Duodenal mucosa (tissue), 2 donors: Measurements from ENCODE around the gene PDE4B.

Source experiments
- H3K27ac ChIP-seq: one replicate; pipeline ENCODE4 v1.7.0; 2013; ENCODE audit warnings: low read depth, low read length
- H3K27me3 ChIP-seq, 2 donors: one replicate each; pipeline ENCODE4 v1.7.0; 2013; ENCODE audit warnings: low read length in 2 of 2, control low read depth in 1 of 2; ENCODE audit not compliant: insufficient read depth in 2 of 2, control insufficient read depth in 1 of 2
- H3K36me3 ChIP-seq, 2 donors: one replicate each; pipeline ENCODE4 v1.7.0; 2013; ENCODE audit warnings: low read length in 2 of 2, control low read depth in 1 of 2; ENCODE audit not compliant: insufficient read depth in 2 of 2, control insufficient read depth in 1 of 2
- H3K4me1 ChIP-seq, 2 donors: one replicate each; pipeline ENCODE4 v1.7.0; 2013; ENCODE audit warnings: low read length in 2 of 2, control low read depth in 1 of 2; ENCODE audit not compliant: insufficient read depth in 2 of 2, control insufficient read depth in 1 of 2
- H3K4me3 ChIP-seq, 2 donors: one replicate each; pipeline ENCODE4 v1.7.0; 2013; ENCODE audit warnings: low read length in 2 of 2, low read depth in 1 of 2
- H3K9ac ChIP-seq, 2 donors: one replicate each; pipeline ENCODE4 v1.7.0; 2013; ENCODE audit warnings: low read length in 2 of 2, low read depth in 1 of 2
- H3K9me3 ChIP-seq, 2 donors: one replicate each; pipeline ENCODE4 v1.7.0; 2013; ENCODE audit warnings: low read length in 2 of 2, control low read depth in 1 of 2; ENCODE audit not compliant: control insufficient read depth in 1 of 2

Gene PDE4B

DNA sequence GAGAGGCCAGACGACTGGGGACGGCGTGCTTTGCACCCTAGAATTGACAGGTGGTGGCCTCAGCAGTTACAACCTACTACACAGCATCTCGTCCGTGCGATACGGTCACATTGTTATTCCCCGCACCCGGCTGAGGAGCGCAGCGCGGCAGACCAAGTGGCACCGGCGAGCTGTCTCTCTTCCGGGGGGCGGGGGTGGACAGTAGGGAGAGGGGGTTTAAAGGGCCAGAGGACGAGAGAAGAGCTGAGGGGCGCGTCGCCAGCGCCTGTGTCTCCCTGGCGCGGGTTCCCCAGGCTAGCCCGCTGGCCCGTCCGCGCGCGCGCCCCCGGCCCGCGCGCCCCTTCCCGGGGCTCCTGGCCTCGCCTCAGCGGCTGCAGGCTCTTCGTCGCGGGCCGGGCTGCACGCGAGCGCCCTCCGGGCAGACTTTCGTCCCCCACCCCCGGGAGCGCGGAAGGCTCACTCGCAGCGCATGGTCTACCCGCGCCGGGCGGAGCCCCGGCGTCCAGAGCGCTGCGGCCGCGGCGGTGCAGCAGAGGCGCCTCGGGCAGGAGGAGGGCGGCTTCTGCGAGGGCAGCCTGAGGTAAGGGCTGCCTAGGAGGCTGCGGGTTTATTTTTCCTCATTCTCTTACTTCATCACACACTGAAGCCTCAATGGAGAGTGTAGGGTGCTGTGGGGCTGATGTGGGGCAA, at the start of gene PDE4B:
TSS of gene PDE4B (plus strand) at position 227 of the 690 bp plus-strand sequence.
- H3K9ac ChIP-seq = no peak within 1 kb of the TSS
- peaks cover 8 to 14% of the 10 kb centered on the region in 2 donors for H3K27me3 ChIP-seq
- no peak within 1 kb of the TSS for H3K27ac ChIP-seq
- no peaks in the 10 kb centered on the region for H3K36me3 ChIP-seq
- H3K4me3 ChIP-seq = peak within 1 kb of the TSS; percentile 33 to 40
- H3K4me1 ChIP-seq = no peaks in the 10 kb centered on the region
- peaks cover 3 to 6% of the 10 kb centered on the region in 2 donors for H3K9me3 ChIP-seq

DNA sequence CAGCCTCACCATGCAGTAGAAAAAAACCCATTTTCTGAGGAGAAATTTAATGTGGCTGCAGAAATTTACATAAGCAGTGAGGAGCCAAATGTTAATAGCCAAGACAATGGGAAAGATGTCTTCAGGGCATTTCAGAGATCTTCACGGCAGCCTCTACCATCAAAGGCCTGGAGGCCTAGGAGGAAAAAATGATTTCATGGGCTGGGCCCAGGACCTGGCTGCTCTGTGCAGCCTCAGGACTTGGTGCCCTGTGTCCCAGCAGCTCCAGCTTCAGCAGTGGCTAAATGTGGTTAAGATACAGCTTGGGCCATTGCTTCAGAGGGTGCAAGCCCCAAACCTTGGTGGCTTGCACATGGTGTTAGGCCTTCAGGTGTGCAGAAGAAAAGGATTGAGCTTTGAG, 48.0 kb upstream of the PDE4B start:
- Histone ChIP-seq H3K27ac (no peak overlapping the region), H3K36me3 (no peaks in the 10 kb centered on the region), H3K9ac (no peak overlapping the region), H3K9me3 (peaks cover 5 to 7% of the 10 kb centered on the region in 2 donors), H3K4me1 (no peaks in the 10 kb centered on the region), H3K27me3 (no peaks in the 10 kb centered on the region), H3K4me3 (no peak overlapping the region)

DNA sequence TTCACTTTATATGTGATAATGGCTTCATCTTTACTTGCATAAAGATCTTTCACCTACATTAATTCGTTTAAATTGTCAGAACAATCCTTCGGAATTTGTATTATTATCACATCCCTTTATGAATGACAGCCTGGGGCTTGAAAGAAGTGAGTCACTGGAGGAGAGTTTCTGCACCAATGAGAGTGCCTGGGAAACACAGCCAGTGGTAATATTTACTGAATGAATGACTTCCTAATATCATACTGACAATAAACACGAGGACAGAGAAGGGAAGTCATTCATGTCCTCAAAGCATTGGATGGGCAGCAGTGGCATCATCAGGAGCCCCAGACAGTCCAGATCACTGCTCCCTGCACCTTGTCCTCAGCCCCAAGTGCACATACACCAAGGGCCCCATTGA, 40.7 kb upstream of the PDE4B start:
- Histone ChIP-seq H3K27me3 (peaks cover 0 to 3% of the 10 kb centered on the region in 2 donors), H3K4me1 (no peaks in the 10 kb centered on the region), H3K4me3 (no peak overlapping the region), H3K9me3 (no peaks in the 10 kb centered on the region), H3K36me3 (no peaks in the 10 kb centered on the region), H3K27ac (no peak overlapping the region), H3K9ac (no peak overlapping the region)

DNA sequence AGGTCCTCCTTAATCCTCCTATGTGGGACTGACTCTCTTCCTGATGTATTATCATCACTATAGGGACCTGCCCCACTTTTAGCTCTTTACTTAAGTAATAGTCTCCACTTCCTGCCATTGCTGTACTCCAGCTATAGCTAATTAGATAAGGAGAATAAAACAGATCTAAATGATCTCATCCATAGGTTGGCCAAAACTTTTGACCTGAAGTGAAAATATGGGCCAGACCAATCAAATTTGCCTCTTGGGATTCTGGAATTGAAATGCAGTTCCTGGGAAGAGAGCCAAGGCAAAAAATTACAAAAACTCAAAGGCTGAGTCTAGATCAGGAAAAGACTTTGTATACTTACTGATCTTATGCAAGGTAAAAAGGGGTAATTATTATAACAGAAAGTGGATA, 36.1 kb upstream of the PDE4B start:
- Histone ChIP-seq H3K4me3 (no peak overlapping the region), H3K9ac (no peak overlapping the region), H3K4me1 (no peaks in the 10 kb centered on the region), H3K36me3 (no peaks in the 10 kb centered on the region), H3K9me3 (no peaks in the 10 kb centered on the region), H3K27me3 (peaks cover 0 to 3% of the 10 kb centered on the region in 2 donors), H3K27ac (no peak overlapping the region)

DNA sequence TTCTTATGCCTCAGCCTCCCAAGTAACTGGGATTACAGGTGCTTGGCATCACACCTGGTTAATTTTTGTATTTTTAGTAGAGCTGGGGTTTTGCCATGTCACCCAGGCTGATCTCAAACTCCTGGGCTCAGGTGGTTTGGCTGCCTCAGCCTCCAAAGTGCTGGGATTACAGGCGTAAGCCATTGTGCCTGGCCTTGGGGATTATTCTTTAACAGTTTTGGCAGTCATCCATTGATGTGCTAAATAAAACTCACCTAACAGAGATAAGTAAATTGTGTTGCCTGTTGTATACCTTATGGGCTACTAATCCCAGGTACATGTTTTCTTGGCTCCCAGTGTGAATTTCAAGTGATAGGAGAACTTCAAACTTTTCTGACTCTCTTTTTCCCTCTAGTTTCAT, 35.2 kb upstream of the PDE4B start:
- no peaks in the 10 kb centered on the region for H3K27me3 ChIP-seq
- no peaks in the 10 kb centered on the region for H3K9me3 ChIP-seq
- H3K4me3 ChIP-seq = no peak overlapping the region
- H3K9ac ChIP-seq = no peak overlapping the region
- no peaks in the 10 kb centered on the region for H3K36me3 ChIP-seq
- H3K4me1 ChIP-seq = no peaks in the 10 kb centered on the region
- H3K27ac ChIP-seq = no peak overlapping the region

DNA sequence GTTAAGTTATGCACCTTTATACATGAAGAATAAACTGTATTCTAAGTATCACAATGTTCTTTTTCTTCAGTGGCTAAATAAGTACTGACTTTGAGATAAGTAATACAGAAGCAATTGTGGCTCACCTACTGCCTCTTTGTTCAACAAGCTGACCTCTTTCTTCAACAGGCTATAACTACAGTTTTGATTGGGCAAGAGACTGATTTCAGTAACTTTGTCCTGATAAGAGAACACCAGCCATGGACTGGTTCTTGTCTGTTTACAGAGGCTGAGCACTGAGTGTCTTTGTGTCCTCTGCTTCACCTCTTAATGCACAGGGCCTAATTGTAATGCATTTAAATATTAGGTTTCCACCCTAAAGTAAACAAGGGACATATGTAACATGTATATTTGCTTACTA, 34.6 kb upstream of the PDE4B start:
- no peak overlapping the region for H3K9ac ChIP-seq
- H3K9me3 ChIP-seq = no peaks in the 10 kb centered on the region
- no peak overlapping the region for H3K27ac ChIP-seq
- H3K27me3 ChIP-seq = no peaks in the 10 kb centered on the region
- H3K36me3 ChIP-seq = no peaks in the 10 kb centered on the region
- no peaks in the 10 kb centered on the region for H3K4me1 ChIP-seq
- no peak overlapping the region for H3K4me3 ChIP-seq

DNA sequence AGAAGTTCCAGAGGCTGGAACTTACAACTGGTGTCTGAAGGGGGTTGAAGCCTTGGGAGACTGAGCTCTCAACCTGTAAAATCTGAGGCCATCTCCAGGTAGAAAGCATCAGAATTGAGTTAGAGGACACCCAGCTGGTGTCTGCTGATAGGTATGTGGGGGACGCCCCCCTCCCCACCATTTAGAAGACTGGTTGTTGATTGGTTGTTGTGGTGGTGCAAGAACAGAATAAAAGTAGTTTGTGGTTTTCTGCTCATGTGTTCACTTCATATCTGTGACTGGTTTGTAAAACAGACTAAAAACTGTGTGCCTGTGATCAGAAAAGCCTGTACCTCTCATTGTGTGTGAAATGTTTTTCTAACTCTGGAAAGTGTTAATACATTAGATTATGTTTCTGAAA, 33.2 kb upstream of the PDE4B start:
- no peak overlapping the region for H3K4me3 ChIP-seq
- no peaks in the 10 kb centered on the region for H3K4me1 ChIP-seq
- H3K9ac ChIP-seq = no peak overlapping the region
- H3K27me3 ChIP-seq = no peaks in the 10 kb centered on the region
- no peak overlapping the region for H3K27ac ChIP-seq
- H3K36me3 ChIP-seq = no peaks in the 10 kb centered on the region
- no peaks in the 10 kb centered on the region for H3K9me3 ChIP-seq

DNA sequence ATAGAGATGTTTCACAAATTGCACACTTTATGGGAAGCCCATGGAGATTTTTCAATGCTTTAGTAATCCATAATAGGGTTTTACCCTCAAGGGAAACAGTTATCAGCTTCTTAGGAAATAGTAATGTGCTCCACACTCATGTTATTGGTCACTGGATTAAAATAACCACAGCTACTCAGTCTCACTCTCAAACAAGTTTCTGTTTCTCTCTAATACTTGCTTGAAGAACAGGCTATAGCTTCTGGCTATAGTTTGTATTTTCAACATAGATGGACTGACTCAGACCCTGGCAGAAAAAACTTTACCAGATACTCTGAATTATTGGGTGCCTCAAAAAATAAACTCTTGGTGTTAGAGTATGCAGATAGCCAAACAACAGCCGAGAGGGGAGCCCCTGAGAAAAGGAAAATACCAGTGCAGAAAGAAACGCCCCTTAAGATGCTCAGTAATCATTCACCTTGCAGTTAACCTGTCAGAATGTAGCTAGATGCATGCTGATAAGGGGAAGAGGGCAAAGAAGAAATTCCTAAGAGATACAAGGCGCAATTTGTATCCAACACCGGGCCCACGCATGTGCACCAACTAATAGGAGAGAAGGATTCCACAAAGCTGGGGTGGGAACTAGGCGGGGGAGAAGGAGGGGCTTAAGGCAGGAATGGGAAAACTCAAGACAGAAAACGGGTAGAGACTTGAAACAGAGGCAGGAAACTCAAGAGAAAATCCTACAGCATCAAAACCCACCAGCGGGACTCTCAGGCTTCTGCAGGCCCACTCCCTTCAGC, 30.4 kb upstream of the PDE4B start:
- no peak overlapping the region for H3K9ac ChIP-seq
- no peak overlapping the region for H3K27ac ChIP-seq
- H3K4me1 ChIP-seq = no peaks in the 10 kb centered on the region
- H3K27me3 ChIP-seq = no peaks in the 10 kb centered on the region
- H3K4me3 ChIP-seq = no peak overlapping the region
- H3K9me3 ChIP-seq = no peaks in the 10 kb centered on the region
- H3K36me3 ChIP-seq = no peaks in the 10 kb centered on the region

DNA sequence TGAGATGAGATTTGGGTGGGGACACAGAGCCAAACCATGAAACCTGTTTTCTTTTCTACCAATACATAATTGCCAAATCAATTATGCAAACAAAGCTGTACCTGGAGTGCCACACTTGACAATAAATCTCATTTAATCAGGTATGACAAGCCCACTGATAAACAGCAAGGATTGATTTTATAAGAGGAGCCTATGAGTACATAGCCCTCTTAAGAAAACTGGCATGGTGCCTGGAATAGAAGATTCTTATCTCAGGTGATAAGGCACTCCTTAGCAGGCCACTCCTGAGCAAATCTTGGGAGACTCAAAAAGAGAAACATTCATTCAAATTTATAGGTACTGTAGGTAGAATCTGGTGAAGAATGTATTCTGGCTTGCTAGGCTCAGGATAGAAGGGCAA, 28.6 kb upstream of the PDE4B start:
- H3K27me3 ChIP-seq = no peaks in the 10 kb centered on the region
- no peaks in the 10 kb centered on the region for H3K4me1 ChIP-seq
- H3K9me3 ChIP-seq = no peaks in the 10 kb centered on the region
- no peak overlapping the region for H3K27ac ChIP-seq
- H3K36me3 ChIP-seq = no peaks in the 10 kb centered on the region
- H3K9ac ChIP-seq = no peak overlapping the region
- no peak overlapping the region for H3K4me3 ChIP-seq

DNA sequence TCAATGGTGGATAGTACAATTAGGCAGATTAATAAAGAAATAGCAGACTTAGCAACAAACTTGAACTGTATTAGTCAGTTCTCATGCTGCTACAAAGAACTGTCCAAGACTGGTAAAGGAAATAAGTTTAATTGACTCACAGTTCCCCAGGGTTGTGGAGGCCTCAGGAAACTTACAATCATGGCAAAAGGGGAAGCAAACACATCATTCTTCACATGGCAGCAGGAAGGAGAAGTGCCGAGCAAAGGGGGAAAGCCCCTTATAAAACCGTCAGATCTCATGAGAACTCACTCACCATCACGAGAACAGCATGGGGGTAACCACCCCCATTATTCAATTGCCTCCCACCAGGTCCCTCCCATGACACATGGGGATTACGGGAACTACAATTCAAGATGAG, 27.1 kb upstream of the PDE4B start:
- no peaks in the 10 kb centered on the region for H3K36me3 ChIP-seq
- H3K27me3 ChIP-seq = no peaks in the 10 kb centered on the region
- no peak overlapping the region for H3K27ac ChIP-seq
- no peak overlapping the region for H3K9ac ChIP-seq
- H3K4me3 ChIP-seq = no peak overlapping the region
- no peaks in the 10 kb centered on the region for H3K9me3 ChIP-seq
- no peaks in the 10 kb centered on the region for H3K4me1 ChIP-seq
